Raji (cell line): Measurements from ENCODE around the gene C1GALT1C1.
A peak's percentile ranks its signal among the peaks of the same experiment; 100 is the strongest.

Source experiments
- POLR2A ChIP-seq: IDR thresholded peaks from 2 replicates; pipeline ENCODE4 v1.6.1; 2011; ENCODE audit warnings: low read depth, low read length, control low read depth; ENCODE audit not compliant: insufficient read depth

Gene C1GALT1C1

DNA sequence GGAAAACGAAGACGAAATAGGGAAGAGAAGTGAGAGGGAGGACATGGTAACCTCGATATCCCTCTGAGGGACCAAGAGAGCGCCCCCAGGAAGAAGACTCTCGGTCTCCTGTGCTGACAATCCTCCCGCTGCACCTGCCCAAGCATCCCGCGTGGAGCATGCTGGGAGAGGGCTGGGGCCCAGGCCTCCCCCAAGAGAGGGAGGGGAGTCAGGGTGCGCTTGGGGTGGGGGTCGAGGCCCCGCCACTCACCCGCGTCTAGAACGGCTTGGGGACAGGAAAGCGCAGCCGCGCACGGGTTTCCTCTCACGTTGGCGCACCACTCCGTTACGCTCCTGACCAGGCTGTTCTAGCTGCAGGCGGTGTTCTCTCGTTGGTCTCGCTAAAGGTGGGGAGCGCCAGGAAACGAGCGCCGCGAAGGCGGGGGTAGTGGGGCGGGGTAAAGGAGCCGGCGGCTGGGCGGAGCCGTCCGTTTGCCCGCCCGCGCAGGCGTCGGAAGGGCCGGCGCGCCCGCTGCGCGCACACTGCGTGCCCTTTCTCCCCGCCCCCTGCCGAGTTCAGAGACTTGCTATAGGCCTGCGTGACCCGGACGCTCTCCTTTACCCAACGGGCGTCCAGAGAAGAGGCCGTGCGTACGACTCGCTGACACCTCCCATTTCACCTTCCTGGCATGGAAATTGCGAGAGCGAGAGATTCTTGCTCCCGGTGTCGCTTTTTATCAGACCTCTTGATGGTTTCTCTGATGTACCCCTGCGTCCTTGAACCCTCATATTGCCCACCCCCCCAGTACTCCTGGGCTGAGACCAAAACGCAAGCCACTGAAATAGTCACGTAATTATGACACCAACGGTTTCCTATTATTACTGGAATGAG is at the start of gene C1GALT1C1:
Gene C1GALT1C1, minus strand, starts transcription at position 388 of the 871 bp plus-strand sequence. CDS start 2,888 bp downstream, outside the sequence.
- TF ChIP-seq POLR2A, result peak; percentile 80

DNA sequence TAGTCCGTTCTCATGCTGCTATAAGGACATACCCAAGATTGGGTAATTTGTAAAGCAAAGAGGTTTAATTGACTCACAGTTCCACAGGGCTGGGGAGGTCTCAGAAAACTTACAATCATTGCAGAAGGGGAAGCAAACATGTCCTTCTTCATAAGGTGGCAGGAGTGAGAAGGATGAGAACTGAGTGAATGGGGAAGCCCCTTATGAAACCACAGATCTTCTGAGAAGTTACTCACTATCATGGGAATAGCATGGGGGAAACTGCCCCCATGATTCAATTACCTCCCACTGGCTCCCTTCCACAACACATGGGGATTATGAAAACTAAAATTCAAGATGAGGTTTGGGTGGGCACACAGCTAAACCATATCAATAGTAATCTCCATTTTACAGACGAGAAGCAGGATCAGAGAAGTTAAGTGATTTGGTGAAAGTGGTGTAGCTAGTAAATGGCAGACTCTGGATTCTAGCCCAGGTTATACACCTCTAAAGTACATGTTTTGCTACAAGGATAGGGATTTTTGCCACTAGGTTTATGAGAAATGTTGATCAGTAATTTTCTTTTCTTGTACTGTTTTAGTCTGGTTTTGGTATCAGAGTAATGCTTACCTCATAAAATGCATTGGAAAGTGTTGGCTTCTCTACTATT is 47.3 kb upstream of the C1GALT1C1 start:
- no peak for TF ChIP-seq POLR2A

DNA sequence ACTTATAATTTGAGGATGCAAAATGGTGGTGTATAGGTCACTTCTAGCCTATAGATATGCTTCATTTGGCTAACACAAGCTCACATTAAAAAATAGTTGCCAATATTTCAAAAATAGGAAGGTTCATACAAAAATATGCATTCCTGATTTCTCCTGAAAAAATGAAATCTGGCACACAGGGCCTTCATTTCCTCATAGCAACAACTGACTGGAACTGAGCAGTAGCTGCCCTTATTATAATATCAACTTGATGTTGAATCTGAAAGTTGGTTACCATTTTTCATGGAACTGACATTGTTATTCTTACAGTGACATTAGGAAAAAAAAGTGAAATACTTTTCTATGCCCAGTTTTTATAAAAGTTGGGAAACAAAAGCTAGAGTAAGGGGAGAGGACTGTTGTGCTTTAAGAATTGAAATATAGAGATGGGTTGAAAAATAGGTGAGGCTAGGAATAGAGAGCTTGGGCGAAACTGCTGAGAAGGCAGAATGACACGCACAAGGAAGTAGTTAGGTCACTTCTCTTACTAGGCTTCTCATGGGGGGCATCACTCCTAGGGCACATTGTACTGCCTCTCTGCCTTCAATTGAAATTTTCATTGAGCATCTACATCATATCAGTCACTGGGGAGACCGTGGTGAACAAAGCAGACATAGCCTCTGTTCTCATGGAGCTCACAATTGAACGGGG is 43.1 kb upstream of the C1GALT1C1 start:
- no peak for TF ChIP-seq POLR2A

DNA sequence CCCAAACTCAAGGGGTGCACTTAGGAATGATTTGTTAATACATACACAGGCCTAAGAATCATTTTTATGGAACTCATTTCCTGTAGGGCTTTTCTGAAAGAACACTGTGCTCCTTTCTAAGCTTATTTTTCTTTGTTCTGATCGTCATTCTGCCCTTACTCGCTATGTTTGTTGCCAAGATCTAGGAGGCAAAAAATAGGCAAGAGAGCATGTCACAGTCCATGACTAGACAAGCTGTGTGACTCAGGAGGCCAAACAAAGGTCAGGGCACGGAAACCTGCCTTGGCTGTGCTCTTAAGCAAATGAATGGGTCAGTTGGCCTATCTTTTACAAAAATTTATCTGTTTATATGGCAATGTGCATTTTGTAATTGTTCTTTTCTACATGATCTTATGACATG is 42.5 kb upstream of the C1GALT1C1 start:
- TF ChIP-seq POLR2A, result no peak

DNA sequence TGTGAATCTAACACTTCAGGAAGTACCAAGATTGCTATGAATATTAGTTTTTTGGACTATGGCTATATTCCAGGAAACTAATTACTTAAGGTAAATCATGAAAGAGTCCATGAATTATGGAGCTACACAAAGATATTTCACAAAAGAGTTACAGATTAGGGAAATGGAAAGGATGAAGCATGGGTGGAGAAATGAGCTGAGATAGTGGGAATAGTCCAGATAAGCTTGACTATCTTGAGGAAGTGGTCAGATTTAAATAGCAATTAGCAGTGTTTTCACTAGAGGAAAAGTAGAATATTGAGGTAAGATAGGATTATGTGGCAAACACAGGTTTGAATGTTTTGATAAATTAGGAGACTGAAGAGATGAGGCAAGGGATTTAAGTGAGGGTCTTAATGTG is 42.1 kb upstream of the C1GALT1C1 start:
- TF ChIP-seq POLR2A, result no peak

DNA sequence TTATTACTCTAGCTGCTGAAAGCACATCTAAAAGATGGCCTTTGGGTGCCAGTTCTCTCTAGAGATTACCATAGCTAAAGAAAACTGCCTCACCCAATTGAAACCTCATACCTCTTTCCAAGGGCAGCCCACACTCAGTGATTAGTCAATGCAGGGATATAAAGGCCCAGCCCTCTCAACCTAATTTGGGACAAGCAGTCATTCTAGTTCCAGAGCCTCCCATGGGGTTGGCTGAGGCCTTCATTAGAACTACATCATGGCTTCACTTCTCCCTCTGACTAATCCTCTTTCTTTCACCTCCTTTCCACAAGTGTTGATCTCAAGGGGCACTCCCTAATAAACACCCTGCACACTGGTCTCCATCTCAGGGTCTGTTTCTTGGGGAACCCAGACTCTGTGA is 38.5 kb upstream of the C1GALT1C1 start:
- no peak for TF ChIP-seq POLR2A

DNA sequence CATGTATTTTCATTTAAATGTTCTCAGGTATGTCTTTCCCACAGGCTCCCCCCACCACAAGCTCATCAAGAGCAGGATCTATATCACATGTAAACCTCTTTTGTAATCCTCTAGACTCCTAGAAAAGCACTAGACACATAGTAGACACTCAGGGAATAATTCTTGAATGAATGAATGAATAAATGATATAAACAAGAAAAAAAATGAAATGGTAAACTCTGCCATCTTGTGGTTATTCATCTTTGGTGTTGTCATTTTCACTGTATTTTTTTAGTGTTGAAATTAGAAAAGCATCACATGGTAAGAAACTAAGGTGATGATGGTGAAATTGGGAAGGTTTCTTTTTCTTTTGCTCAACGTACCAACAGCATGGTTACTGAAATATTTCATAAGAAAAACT is 34.2 kb upstream of the C1GALT1C1 start:
- no peak for TF ChIP-seq POLR2A

DNA sequence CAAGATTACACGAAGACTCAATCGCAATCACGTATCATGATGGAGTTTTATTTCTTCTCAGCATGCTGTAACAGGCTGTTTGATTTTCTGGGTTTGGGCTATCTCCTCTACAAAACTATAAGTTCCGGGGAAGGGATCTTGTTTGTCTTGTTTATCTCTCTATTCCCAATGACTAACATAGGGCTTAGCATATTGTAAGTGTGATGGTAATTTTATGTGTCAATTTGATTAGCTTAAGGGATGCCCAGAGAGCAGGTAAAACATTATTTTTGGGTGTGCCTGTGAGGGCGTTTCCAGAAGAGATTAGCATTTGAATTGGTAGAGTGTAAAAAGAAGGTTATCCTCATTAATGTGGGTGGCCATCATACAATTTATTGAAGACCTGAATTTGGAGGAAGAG is 32.8 kb upstream of the C1GALT1C1 start:
- TF ChIP-seq POLR2A, result no peak

DNA sequence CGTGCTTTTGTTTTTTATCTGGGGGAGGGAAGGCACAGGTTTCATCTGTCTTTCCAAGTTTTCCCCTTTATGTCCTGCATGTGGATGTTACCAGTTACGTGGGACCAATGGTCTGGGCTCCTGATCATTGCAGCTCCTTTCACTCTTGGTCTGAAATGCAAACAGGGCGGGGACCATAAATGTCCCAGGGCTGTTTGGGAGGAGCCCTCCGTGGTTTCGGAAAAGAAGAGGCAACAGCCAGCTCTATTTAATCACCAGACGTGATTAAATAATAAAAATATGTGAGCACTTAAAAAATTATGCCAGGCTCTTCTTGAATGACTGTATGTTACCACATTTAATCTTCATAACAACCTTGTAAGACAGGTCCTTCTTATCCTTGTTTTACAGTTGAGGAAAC is 30.8 kb upstream of the C1GALT1C1 start:
- no peak for TF ChIP-seq POLR2A

DNA sequence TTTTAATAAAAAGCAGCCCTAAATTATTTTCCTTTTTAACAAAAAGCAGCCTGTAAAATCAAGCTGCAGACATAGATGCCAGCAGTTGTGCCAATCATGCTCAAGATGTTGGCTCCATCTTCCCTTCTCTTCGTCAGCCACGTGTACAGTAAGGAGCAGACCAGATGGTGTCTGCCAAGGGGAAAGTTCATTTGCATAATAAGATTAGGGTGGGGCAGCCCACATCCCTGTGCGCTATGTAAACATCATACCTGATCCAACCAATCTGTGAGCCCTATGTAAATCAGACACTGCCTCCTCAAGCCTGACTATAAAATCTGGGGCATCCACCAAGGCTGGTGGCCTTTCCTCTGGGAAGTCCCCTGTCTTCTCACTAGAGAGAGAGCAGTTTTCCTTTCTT is 23.1 kb upstream of the C1GALT1C1 start:
- no peak for TF ChIP-seq POLR2A

DNA sequence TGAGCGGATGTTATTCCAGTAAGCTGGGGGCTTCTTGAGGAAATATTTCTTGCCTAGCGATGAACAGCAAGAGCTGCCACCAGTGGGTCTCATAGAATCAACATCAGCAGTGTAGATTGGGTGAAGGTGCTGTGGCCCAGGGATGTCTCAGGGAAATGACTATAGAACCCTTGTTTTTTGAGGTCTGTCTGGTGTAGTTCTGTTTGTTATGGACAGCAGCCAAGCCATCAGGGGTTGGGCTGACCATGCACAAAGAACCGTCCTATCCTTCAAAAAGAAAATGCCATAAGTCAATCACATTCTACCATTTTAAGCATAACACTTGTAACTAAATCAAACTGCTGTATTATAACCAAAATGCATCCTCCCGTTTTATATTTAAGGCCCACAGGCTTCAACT is 17.3 kb upstream of the C1GALT1C1 start:
- TF ChIP-seq POLR2A, result no peak

DNA sequence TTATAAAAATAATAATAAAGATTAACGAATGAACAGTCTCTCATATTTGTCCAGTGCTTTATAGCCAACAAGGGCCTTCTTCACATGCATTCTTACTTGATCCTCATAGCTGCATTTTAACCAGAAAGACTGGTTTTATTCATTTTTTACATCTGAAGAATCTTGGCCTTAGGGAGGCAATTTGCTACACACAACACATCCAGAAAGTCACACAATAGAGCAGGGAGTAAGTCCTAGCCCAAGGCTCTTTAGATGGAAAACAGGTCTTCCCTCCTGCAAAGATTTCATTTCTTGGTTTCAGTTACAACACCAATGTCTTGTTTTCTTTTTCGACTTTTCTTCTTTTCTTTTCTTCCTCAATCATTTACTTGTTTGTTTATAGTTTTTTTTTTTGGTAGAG is 13.0 kb upstream of the C1GALT1C1 start:
- TF ChIP-seq POLR2A, result no peak

DNA sequence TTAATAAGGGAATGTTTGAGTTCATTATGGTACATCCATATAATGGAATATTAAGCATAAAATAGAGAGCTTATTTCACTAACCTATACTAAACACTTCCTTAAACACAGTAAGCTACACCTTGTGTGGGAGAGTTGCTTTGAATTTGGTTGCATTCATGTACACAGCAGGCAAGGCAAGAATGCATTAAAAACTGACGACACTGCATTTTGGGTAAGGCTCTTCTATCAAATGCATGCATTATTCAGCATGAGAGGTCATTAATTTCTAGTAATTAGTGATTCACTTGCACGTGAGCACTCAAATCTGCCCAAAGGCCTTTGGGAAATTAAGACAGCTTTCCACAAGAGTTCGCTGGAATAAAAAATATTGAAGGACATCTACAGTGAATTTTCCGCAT is 8.8 kb upstream of the C1GALT1C1 start:
- TF ChIP-seq POLR2A, result no peak

DNA sequence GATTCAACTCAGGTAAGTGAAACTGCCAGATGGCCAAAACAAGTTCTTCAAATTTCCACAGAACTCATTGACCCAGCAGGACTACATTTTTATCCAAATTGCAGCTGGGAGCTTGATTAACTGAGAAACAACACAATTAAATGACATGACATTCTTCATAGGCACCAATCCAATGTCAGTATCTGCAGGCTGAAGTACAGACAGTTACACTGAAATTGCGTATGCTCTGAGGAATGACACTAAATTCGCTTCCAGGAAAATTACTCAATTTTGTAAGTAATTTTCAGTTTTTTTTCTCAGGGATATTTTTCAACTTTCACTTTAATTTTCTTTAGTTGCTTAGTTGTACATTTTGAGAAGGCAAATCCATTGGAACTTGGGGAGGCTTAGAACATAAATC is 4.5 kb downstream of the C1GALT1C1 start:
- TF ChIP-seq POLR2A, result no peak

DNA sequence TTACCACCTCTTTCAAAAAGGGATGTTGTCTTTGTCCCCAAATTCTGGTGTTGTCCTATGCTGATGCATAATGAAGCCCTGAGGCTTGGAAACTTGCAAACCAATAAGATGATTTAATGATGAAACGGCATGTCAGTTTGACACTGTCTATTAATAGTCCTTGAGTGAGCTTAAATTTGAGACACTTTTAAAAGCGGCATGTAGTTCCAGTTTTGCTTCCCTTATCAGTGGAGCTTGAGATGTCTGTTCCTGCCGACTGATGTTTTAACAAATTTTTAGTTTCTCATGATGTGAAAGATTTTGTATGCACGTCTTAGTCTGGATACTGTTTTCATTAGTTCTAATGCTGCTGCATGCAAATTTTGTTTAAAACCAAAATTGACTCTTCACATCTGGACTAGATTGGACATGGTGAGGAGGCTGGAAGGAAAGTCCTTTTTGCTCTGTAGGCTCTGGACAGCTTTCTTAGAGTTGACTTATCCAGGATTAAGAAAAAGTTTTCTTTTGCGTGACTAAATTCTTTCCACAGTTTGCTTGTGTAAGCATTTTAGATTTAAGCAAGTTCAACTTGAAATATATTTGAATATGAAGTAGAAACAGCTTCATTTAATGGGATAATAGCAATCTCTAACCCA is 11.7 kb downstream of the C1GALT1C1 start:
- TF ChIP-seq POLR2A, result no peak

DNA sequence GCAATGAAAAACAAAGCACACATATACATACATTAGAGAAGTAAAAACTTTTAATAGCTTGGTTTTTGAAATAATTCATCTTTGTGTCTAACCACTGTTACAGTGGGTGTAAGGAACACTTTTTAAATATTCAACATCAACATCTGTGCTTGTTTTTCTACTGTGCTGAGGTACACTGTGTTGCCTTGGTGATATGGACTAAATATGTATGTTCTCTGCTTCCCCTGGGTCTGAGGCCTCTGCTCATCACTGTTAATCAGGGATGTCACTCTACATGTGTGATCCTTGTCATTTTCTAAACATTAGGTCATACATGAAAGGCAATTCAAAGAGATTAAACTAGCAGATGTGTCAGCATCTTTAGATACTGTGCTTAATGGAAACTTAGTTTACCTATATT is 15.0 kb downstream of the C1GALT1C1 start:
- no peak for TF ChIP-seq POLR2A

DNA sequence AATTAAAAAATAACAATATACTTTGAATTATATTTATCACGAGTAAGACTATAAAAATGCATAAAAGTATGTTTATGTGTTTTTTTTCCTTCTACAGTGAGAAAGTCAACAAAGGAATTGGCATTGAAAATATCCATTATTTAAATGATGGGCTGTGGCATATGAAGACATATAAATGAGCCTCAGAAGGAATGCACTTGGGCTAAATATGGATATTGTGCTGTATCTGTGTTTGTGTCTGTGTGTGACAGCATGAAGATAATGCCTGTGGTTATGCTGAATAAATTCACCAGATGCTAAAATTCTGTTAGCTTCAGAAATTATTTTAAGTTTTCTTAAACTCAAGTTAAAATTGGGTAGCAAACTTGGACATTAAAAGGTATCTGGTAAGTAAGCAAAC is 17.8 kb downstream of the C1GALT1C1 start:
- no peak for TF ChIP-seq POLR2A
